A549 (cell line): ENCODE results near the gene PSMC4. TPM values are rescaled to one million over a fixed set of nuclear protein-coding genes. Genes with fewer than 3 reads are reported as not detected.

Source experiments
- ATAC-seq, 2 experiments: fragments of 200-7000 bp in 1 of 2; fragments of >200 bp in 1 of 2; cut with Nextera tagmentation in 1 of 2; cut with Tn5 transposase in 1 of 2; 3 replicates each; pipeline versions ENCODE4 v1.8.0 to v1.9.1; 2018 to 2020; ENCODE audit warnings: mild to moderate bottlenecking in 1 of 2, moderate library complexity in 1 of 2
- CTCF ChIA-PET: fragments of 300-600 bp; sonication (Branson Sonifier 250); formaldehyde crosslinking; extraction: SDS; loops from one replicate; lab custom pipeline; 2021; ENCODE audit warnings: antibody characterized with exemption, inconsistent platforms; lab: Yijun Ruan, JAX
- POLR2A ChIA-PET: fragments of 350-600 bp; formaldehyde crosslinking; extraction: SDS; loops from one replicate; lab custom pipeline; 2021; ENCODE audit warnings: antibody characterized with exemption, inconsistent platforms; lab: Yijun Ruan, JAX
- DNase-seq, 2 experiments: peaks; one replicate each; pipeline versions ENCODE4 v3.0.0 to v3.0.0-alpha.2; 2011 to 2016; ENCODE audit warnings: low read depth in 1 of 2, low spot score in 1 of 2
- FAIRE-seq: peaks from 2 replicates; lab custom pipeline; 2011; peaks lifted over from hg19 to GRCh38; lab: Jason Lieb, UNC
- H3K27ac ChIP-seq, 2 experiments: fragments of >200 bp; sonication (Bioruptor Twin); formaldehyde crosslinking; 3 replicates each; pipeline ENCODE4 v1.5.1; 2016 to 2017
- H3K4me1 ChIP-seq: fragments of >200 bp; sonication (Bioruptor Twin); formaldehyde crosslinking; 3 replicates; pipeline ENCODE4 v1.6.1; 2016
- H3K4me2 ChIP-seq: fragments of >200 bp; sonication (Bioruptor Twin); formaldehyde crosslinking; 3 replicates; pipeline ENCODE4 v1.6.1; 2016
- H3K4me3 ChIP-seq: fragments of >200 bp; sonication (Bioruptor Twin); formaldehyde crosslinking; 3 replicates; pipeline ENCODE4 v1.5.1; 2016
- H3K9me3 ChIP-seq: fragments of >200 bp; sonication (Bioruptor Twin); formaldehyde crosslinking; 3 replicates; pipeline ENCODE4 v1.6.1; 2016
- CBX2 ChIP-seq: fragments of 200-600 bp; sonication (generic); IDR thresholded peaks from 2 replicates; pipeline ENCODE4 v1.6.1; 2016; ENCODE audit warnings: low read depth, mild to moderate bottlenecking, borderline replicate concordance
- CBX8 ChIP-seq: fragments of 200-600 bp; sonication (generic); IDR thresholded peaks from 2 replicates; pipeline ENCODE4 v1.6.1; 2016
- CHD2 ChIP-seq: fragments of 150-350 bp; IDR thresholded peaks from 2 replicates; pipeline ENCODE4 v1.6.1; 2014; ENCODE audit warnings: low read length; ENCODE audit not compliant: partially characterized antibody
- CHD4 ChIP-seq: fragments of 200-600 bp; sonication (generic); IDR thresholded peaks from 2 replicates; pipeline ENCODE4 v1.6.1; 2016; ENCODE audit warnings: antibody characterized with exemption, mild to moderate bottlenecking, borderline replicate concordance
- ESRRA ChIP-seq: fragments of 150-350 bp; IDR thresholded peaks from 2 replicates; pipeline ENCODE4 v1.6.1; 2014; ENCODE audit warnings: mild to moderate bottlenecking, low read length, borderline replicate concordance
- FOSB ChIP-seq: fragments of 250-450 bp; sonication (Bioruptor Pico); IDR thresholded peaks from 2 replicates; pipeline ENCODE4 v1.5.0; 2020; ENCODE audit warnings: mild to moderate bottlenecking, moderate library complexity
- FOSL2 ChIP-seq, 2 experiments: fragments of 450-650 bp in 1 of 2; fragments of >200 bp in 1 of 2; sonication (Bioruptor Twin) in 1 of 2; formaldehyde crosslinking; IDR thresholded peaks; 2 replicates each; pipeline versions ENCODE4 v1.5.0 to v1.6.1; 2016 to 2020; ENCODE audit warnings: mild to moderate bottlenecking in 1 of 2, moderate library complexity in 1 of 2
- GATA3 ChIP-seq: IDR thresholded peaks from 2 replicates; pipeline ENCODE4 v1.6.1; 2012; ENCODE audit warnings: borderline replicate concordance
- HOXB13 ChIP-seq: fragments of 250-450 bp; sonication (Bioruptor Pico); IDR thresholded peaks from 2 replicates; pipeline ENCODE4 v1.5.0; 2020; ENCODE audit warnings: low read depth, mild to moderate bottlenecking, moderate library complexity
- MAFK ChIP-seq: fragments of 450-650 bp; IDR thresholded peaks from 2 replicates; pipeline ENCODE4 v1.6.1; 2014; ENCODE audit not compliant: partially characterized antibody
- NR3C1 ChIP-seq: fragments of >200 bp; sonication (Bioruptor Twin); formaldehyde crosslinking; IDR thresholded peaks from 3 replicates; pipeline ENCODE4 v1.6.1; 2017
- POLR2A ChIP-seq: IDR thresholded peaks from 2 replicates; pipeline ENCODE4 v1.6.1; 2012; ENCODE audit warnings: mild to moderate bottlenecking, low read length
- RAD21 ChIP-seq, 2 experiments: fragments of >200 bp in 1 of 2; sonication (Bioruptor Twin) in 1 of 2; formaldehyde crosslinking in 1 of 2; IDR thresholded peaks in 1 of 2; conservative IDR thresholded peaks in 1 of 2; 2 replicates in 1 of 2; 3 replicates in 1 of 2; pipeline ENCODE4 v1.6.1; 2012 to 2018; ENCODE audit warnings: inconsistent platforms in 1 of 2
- RCOR1 ChIP-seq: fragments of 150-350 bp; IDR thresholded peaks from 2 replicates; pipeline ENCODE4 v1.6.1; 2014; ENCODE audit warnings: antibody characterized with exemption, low read length, low read depth
- RFX5 ChIP-seq: fragments of 450-650 bp; IDR thresholded peaks from 2 replicates; pipeline ENCODE4 v1.7.1; 2014; ENCODE audit warnings: antibody characterized with exemption, mild to moderate bottlenecking, moderate library complexity
- RNF2 ChIP-seq: fragments of 200-600 bp; sonication (generic); IDR thresholded peaks from 2 replicates; pipeline ENCODE4 v1.6.1; 2016; ENCODE audit warnings: low read depth, mild to moderate bottlenecking, antibody characterized with exemption, moderate library complexity, borderline replicate concordance
- SMC3 ChIP-seq: fragments of >200 bp; sonication (Bioruptor Twin); formaldehyde crosslinking; IDR thresholded peaks from 3 replicates; pipeline ENCODE4 v1.6.1; 2018; ENCODE audit warnings: inconsistent platforms
- ZC3H11A ChIP-seq: fragments of 450-650 bp; IDR thresholded peaks from 2 replicates; pipeline ENCODE4 v1.6.1; 2014; ENCODE audit warnings: antibody characterized with exemption, mild to moderate bottlenecking
- ZFP36 ChIP-seq: fragments of 450-650 bp; IDR thresholded peaks from 2 replicates; pipeline ENCODE4 v1.6.1; 2014; ENCODE audit warnings: borderline replicate concordance; ENCODE audit not compliant: partially characterized antibody
- ZNF302 ChIP-seq: fragments of 250-450 bp; sonication (Bioruptor Pico); IDR thresholded peaks from 2 replicates; pipeline ENCODE4 v1.9.0; 2021; ENCODE audit warnings: inconsistent platforms, mild to moderate bottlenecking, moderate library complexity
- WGBS: methylation state at CpG from one replicate; pipeline ENCODE4 v1.1.6; 2017; ENCODE audit errors: missing lambda C conversion rate; 5-methylcytosine and 5-hydroxymethylcytosine counted together
- polyA plus RNA-seq, 4 experiments: library from polyadenylated mRNA; depleted of rRNA in 3 of 4; stranded (reverse); fragments of >200 nt; fragmentation: RNase III in 1 of 4; extraction: RNeasy Plus Mini Kit Qiagen cat#74134 plus additional on column Dnase treatment in 1 of 4; gene quantifications; 2 replicates in 3 of 4; 3 replicates in 1 of 4; pipeline ENCODE4 v1.2.3, GENCODE V29; 2011 to 2017
- TF ChIP-seq, protein P1 (sequence below): IDR thresholded peaks from 2 replicates; pipeline ENCODE4 v1.6.1; 2012; ENCODE audit warnings: low read depth, borderline replicate concordance
- TF ChIP-seq, protein P2 (sequence below): IDR thresholded peaks from 2 replicates; pipeline ENCODE4 v1.6.1; 2012
- TF ChIP-seq, protein P3 (sequence below): fragments of >200 bp; sonication (Bioruptor Twin); formaldehyde crosslinking; IDR thresholded peaks from 3 replicates; pipeline ENCODE4 v1.6.1; 2016
- TF ChIP-seq, protein P4 (sequence below): fragments of 250-450 bp; sonication (Bioruptor Pico); IDR thresholded peaks from 2 replicates; pipeline ENCODE4 v1.5.0; 2021; ENCODE audit warnings: mild to moderate bottlenecking, moderate library complexity, borderline replicate concordance

The PSMC4 gene
- polyA plus RNA-seq, 2 of the 4 experiments (the other 2 are of a cell fraction), result 192 to 284 TPM

DNA sequence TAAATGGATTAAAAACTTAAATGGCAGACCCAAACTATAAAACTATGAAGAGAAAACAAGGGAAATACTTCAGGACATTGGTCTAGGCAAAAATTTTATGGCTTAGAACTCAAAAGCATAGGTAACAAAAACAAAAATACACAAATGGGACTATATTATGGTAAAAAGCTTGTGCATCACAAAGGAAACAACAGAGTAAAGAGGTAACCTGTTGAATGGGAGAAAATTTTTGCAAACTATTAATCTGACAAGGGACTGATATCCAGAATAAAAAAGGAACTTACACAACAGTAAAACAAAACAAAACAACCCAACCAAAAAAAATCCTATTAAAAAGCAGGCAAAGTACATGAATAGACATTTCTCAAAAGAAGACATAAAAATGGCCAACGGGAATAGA, 16.6 kb downstream of the PSMC4 start:
- 77% methylated on average over 1 of the region's 1 CpG for WGBS
- ChIA-PET CTCF (no interaction called here), POLR2A (no interaction called here)
- TF ChIP-seq, protein P1, sequence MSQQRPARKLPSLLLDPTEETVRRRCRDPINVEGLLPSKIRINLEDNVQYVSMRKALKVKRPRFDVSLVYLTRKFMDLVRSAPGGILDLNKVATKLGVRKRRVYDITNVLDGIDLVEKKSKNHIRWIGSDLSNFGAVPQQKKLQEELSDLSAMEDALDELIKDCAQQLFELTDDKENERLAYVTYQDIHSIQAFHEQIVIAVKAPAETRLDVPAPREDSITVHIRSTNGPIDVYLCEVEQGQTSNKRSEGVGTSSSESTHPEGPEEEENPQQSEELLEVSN, result no peak
- no peak for TF ChIP-seq SMC3
- TF ChIP-seq FOSB (CRISPR knock-in tag), result no peak
- no peak for TF ChIP-seq FOSL2 (IDR thresholded peaks at IDR 0.05)
- no peak for TF ChIP-seq FOSL2 (CRISPR knock-in tag; IDR thresholded peaks at IDR 0.05)
- TF ChIP-seq CBX2, result no peak
- no peak for TF ChIP-seq ZNF302 (CRISPR knock-in tag)
- TF ChIP-seq GATA3, result no peak
- TF ChIP-seq ESRRA, result no peak
- peak; percentile 61 for FAIRE-seq
- DNase-seq, result no peak
- Histone ChIP-seq H3K4me3 (no peak overlapping the region), H3K9me3 (peaks cover 73% of the 10 kb centered on the region), H3K4me2 (no peak overlapping the region), H3K27ac (no peak overlapping the region), H3K4me1 (no peaks in the 10 kb centered on the region)
- no peak for ATAC-seq

DNA sequence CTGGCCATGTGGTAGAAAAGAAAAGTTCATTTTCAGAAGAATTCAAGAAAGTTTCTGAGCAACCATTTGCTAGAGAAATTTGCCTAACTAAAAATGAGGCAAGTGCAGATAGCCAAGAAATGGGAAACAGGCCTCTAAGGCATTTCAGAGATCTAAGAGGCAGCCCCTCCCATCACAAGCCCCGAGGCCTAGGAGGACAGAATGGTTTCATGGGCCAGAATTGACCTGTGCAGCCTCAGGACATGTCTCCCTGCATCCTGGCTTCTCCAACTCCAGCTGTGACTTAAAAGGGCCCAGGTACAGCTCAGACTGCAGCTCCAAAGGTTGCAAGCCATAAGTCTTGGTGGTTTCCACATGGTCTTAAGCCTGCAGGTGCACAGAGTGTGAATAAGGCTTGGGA, 22.6 kb downstream of the PSMC4 start:
- DNase-seq (no peak), FAIRE-seq (peak; percentile 51), ATAC-seq (no peak)
- WGBS, result 91% methylated on average over 1 of the region's 1 CpG
- Histone ChIP-seq H3K9me3 (peaks cover 38% of the 10 kb centered on the region), H3K4me3 (no peak overlapping the region), H3K4me2 (no peak overlapping the region), H3K27ac (no peak overlapping the region), H3K4me1 (peaks cover 11% of the 10 kb centered on the region; the same call in 2 of the 3 replicates)
- ChIA-PET CTCF (interaction anchor here (0.5 to 1.7 kb wide), 4 partner anchors 23 to 201 kb away, joined by 3 to 10 read pairs (median 4); partner anchors contain the start of gene PSMC4), POLR2A (no interaction called here)
- TF ChIP-seq NR3C1 (no peak), ZFP36 (peak; percentile 93), RNF2 (no peak)

DNA sequence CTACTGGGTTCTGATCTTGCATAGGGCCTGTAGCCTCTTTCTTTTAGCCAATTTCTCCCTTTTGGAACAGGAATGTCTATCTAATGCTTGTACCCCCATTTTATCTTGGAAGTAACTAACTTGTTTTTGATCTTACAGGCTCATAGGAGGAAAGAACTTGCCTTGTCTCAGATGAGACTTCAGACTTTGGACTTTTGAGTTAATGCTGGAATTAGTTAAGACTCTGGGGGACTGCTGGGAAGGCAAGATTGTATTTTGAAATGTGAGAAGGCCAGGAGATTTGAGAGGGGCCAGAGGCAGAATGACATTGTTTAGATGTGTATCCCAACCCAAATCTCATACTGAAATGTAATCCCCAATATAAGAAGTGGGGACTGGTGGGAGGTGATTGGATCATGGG, 23.4 kb downstream of the PSMC4 start:
- TF ChIP-seq NR3C1 (no peak), ZNF302 (CRISPR knock-in tag) (no peak), CHD4 (no peak), HOXB13 (CRISPR knock-in tag) (no peak), RCOR1 (no peak), MAFK (no peak), GATA3 (no peak), CHD2 (no peak), RFX5 (no peak), RAD21 (conservative IDR thresholded peaks at IDR 0.05 in 1 of 2, IDR thresholded peaks at IDR 0.05 in 1 of 2) (no peak), POLR2A (no peak), ZC3H11A (no peak), CBX8 (no peak)
- TF ChIP-seq, protein P2, sequence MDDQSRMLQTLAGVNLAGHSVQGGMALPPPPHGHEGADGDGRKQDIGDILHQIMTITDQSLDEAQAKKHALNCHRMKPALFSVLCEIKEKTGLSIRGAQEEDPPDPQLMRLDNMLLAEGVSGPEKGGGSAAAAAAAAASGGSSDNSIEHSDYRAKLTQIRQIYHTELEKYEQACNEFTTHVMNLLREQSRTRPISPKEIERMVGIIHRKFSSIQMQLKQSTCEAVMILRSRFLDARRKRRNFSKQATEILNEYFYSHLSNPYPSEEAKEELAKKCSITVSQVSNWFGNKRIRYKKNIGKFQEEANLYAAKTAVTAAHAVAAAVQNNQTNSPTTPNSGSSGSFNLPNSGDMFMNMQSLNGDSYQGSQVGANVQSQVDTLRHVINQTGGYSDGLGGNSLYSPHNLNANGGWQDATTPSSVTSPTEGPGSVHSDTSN, result no peak
- TF ChIP-seq, protein P3, sequence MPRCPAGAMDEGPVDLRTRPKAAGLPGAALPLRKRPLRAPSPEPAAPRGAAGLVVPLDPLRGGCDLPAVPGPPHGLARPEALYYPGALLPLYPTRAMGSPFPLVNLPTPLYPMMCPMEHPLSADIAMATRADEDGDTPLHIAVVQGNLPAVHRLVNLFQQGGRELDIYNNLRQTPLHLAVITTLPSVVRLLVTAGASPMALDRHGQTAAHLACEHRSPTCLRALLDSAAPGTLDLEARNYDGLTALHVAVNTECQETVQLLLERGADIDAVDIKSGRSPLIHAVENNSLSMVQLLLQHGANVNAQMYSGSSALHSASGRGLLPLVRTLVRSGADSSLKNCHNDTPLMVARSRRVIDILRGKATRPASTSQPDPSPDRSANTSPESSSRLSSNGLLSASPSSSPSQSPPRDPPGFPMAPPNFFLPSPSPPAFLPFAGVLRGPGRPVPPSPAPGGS, result no peak
- TF ChIP-seq, protein P4, sequence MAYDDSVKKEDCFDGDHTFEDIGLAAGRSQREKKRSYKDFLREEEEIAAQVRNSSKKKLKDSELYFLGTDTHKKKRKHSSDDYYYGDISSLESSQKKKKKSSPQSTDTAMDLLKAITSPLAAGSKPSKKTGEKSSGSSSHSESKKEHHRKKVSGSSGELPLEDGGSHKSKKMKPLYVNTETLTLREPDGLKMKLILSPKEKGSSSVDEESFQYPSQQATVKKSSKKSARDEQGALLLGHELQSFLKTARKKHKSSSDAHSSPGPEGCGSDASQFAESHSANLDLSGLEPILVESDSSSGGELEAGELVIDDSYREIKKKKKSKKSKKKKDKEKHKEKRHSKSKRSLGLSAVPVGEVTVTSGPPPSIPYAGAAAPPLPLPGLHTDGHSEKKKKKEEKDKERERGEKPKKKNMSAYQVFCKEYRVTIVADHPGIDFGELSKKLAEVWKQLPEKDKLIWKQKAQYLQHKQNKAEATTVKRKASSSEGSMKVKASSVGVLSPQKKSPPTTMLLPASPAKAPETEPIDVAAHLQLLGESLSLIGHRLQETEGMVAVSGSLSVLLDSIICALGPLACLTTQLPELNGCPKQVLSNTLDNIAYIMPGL (CRISPR knock-in tag), result no peak
- TF ChIP-seq, all 56 proteins: peak for 0
- peaks cover 31% of the 10 kb centered on the region for H3K9me3 ChIP-seq
- no peak overlapping the region for H3K4me2 ChIP-seq
- DNase-seq, result no peak
- POLR2A ChIA-PET, result no interaction called here
- peaks cover 11% of the 10 kb centered on the region; the same call in 2 of the 3 replicates for H3K4me1 ChIP-seq
- no peak overlapping the region for H3K27ac ChIP-seq
- no peak for ATAC-seq
- H3K4me3 ChIP-seq, result no peak overlapping the region
- FAIRE-seq, result no peak
- CTCF ChIA-PET, result interaction anchor here (1.5 to 1.6 kb wide), 2 partner anchors 145 to 202 kb away, joined by 3 to 6 read pairs; no protein-coding TSS in a partner anchor
